HepG2 (cell line): ENCODE results near the gene TSACC. TPM values are rescaled to one million over a fixed set of nuclear protein-coding genes. Genes with fewer than 3 reads are reported as not detected.
"Not testable (repeated sequence)": the region's sequence is repeated elsewhere in the genome, so short reads cannot be mapped to it uniquely, and the experiment has no call there.

ENCODE experiments used
- ATAC-seq: fragments of 200-7000 bp; cut with Tn5 transposase; 3 replicates; pipeline ENCODE4 v1.9.1; 2020; ENCODE audit warnings: mild to moderate bottlenecking, moderate library complexity
- BruUV-seq: library from RNA; stranded (reverse); fragments of 400-500 nt; replicated peaks from 2 replicates; lab custom pipeline; 2021; lab: Mats Ljungman, UMichigan
- CTCF ChIA-PET: fragments of 300-600 bp; formaldehyde crosslinking; extraction: SDS; loops from one replicate; lab custom pipeline; 2021; ENCODE audit warnings: low total read pairs, inconsistent platforms, low intra/inter-chr PET ratio; lab: Yijun Ruan, JAX
- POLR2A ChIA-PET: fragments of 350-600 bp; sonication (Branson Sonifier 250); formaldehyde crosslinking; loops from one replicate; lab custom pipeline; 2020; ENCODE audit warnings: antibody characterized with exemption, inconsistent platforms; lab: Yijun Ruan, JAX
- DNase-seq: peaks from one replicate; pipeline ENCODE4 v3.0.0-alpha.2; 2015; ENCODE audit warnings: low spot score
- FAIRE-seq: peaks from 3 replicates; lab custom pipeline; 2011; peaks lifted over from hg19 to GRCh38; lab: Jason Lieb, UNC
- H2AFZ ChIP-seq: one replicate; pipeline ENCODE4 v1.6.1; 2011; ENCODE audit warnings: low read length, inconsistent platforms
- H3K27ac ChIP-seq: fragments of 300-600 bp; 3 replicates; pipeline ENCODE4 v1.8.0; 2011; ENCODE audit warnings: mixed run types, mild to moderate bottlenecking, mixed read lengths, low read length, inconsistent platforms; ENCODE audit not compliant: insufficient read depth; ENCODE audit errors: extremely low read length
- H3K27me3 ChIP-seq, 2 experiments: fragments of 200-600 bp in 1 of 2; 2 replicates in 1 of 2; 3 replicates in 1 of 2; pipeline versions ENCODE4 v1.6.0 to v1.8.0; 2011; ENCODE audit warnings: low read length in 2 of 2, mild to moderate bottlenecking in 2 of 2, moderate library complexity in 2 of 2, inconsistent platforms in 1 of 2; ENCODE audit not compliant: insufficient read depth in 2 of 2, control insufficient read depth in 1 of 2
- H3K36me3 ChIP-seq, 2 experiments: fragments of 200-600 bp in 1 of 2; replicated peaks in 1 of 2; 2 replicates in 1 of 2; 3 replicates in 1 of 2; pipeline versions ENCODE4 v1.5.1 to v1.8.0; 2011; ENCODE audit warnings: low read length in 2 of 2, inconsistent platforms in 1 of 2; ENCODE audit not compliant: insufficient read depth in 2 of 2, control insufficient read depth in 1 of 2
- H3K4me1 ChIP-seq: 2 replicates; pipeline ENCODE4 v1.5.1; 2012; ENCODE audit warnings: low read length, inconsistent platforms; ENCODE audit not compliant: insufficient read depth
- H3K4me2 ChIP-seq: 2 replicates; pipeline ENCODE4 v1.6.0; 2011; ENCODE audit warnings: low read depth, low read length, inconsistent platforms
- H3K4me3 ChIP-seq, 3 experiments: fragments of 200-600 bp in 1 of 3; sonication (generic), shearing (Covaris generic) in 1 of 3; replicated peaks in 1 of 3; 2 replicates each; pipeline ENCODE4 v1.5.1; 2011 to 2016; ENCODE audit warnings: low read length in 3 of 3, inconsistent platforms in 2 of 3, low read depth in 2 of 3, mild to moderate bottlenecking in 2 of 3, control low read depth in 1 of 3, mixed read lengths in 1 of 3; ENCODE audit not compliant: insufficient read depth in 1 of 3
- H3K79me2 ChIP-seq: one replicate; pipeline ENCODE4 v1.6.1; 2011; ENCODE audit warnings: low read length, inconsistent platforms; ENCODE audit not compliant: insufficient read depth
- H3K9ac ChIP-seq: 2 replicates; pipeline ENCODE4 v1.6.0; 2011; ENCODE audit warnings: mild to moderate bottlenecking, low read depth, low read length, inconsistent platforms; ENCODE audit not compliant: insufficient read depth
- H3K9me3 ChIP-seq: 2 replicates; pipeline ENCODE4 v1.5.1; 2012; ENCODE audit warnings: mild to moderate bottlenecking, low read length
- H4K20me1 ChIP-seq: 2 replicates; pipeline ENCODE4 v1.6.0; 2011; ENCODE audit warnings: inconsistent platforms, mild to moderate bottlenecking, low read length, moderate library complexity; ENCODE audit not compliant: insufficient read depth
- CBX2 ChIP-seq, 2 experiments: fragments of 200-600 bp in 1 of 2; sonication (generic); formaldehyde crosslinking in 1 of 2; IDR thresholded peaks; 2 replicates each; pipeline versions ENCODE4 v1.7.0 to v1.8.1; 2018 to 2022; ENCODE audit warnings: low read depth in 2 of 2, low read length in 1 of 2, mild to moderate bottlenecking in 1 of 2, missing genetic modification reagents in 1 of 2
- RFX3 ChIP-seq: IDR thresholded peaks from 2 replicates; pipeline ENCODE4 v1.6.1; 2016; ENCODE audit warnings: missing biosample characterization, missing genetic modification reagents
- U2AF2 ChIP-seq: fragments of 200-400 bp; formaldehyde crosslinking; IDR thresholded peaks from 2 replicates; pipeline ENCODE4 v1.6.1; 2017; ENCODE audit warnings: low read depth, mild to moderate bottlenecking, low read length
- ZNF230 ChIP-seq: sonication (generic); formaldehyde crosslinking; IDR thresholded peaks from 2 replicates; pipeline ENCODE4 v1.4.0; 2020; ENCODE audit warnings: mild to moderate bottlenecking, missing genetic modification reagents
- WGBS: methylation state at CpG from one replicate; pipeline ENCODE4 v1.1.6; 2017; ENCODE audit warnings: low lambda C conversion rate; 5-methylcytosine and 5-hydroxymethylcytosine counted together
- in situ Hi-C: cut with HindIII; loops from 2 replicates; pipeline ENCODE4 v1.10.0; 2017; ENCODE audit warnings: low pct_unique_long_range_greater_than_20kb; ENCODE audit not compliant: extremely low pct_ligation_motif_present
- intact Hi-C: fragments of 100-400 bp; cut with micrococcal nuclease; formaldehyde crosslinking; loops from one replicate; pipeline ENCODE4 v1.10.0; 2022; ENCODE audit not compliant: unreplicated experiment
- polyA plus RNA-seq, 8 experiments: library from polyadenylated mRNA; depleted of rRNA in 3 of 8; stranded (reverse) in 7 of 8; unstranded in 1 of 8; fragments of >200 nt; fragmentation: Illumina TruSeq in 4 of 8; extraction: Trizol in 4 of 8; gene quantifications; 2 replicates each; pipeline versions ENCODE4 v1.2.1 to v1.2.3, GENCODE V29; 2011 to 2016; ENCODE audit warnings: low read depth in 4 of 8, missing spikeins in 1 of 8, mixed read lengths in 1 of 8; ENCODE audit not compliant: insufficient read depth in 1 of 8
- total RNA-seq, 5 experiments: library from RNA; depleted of rRNA; stranded (reverse); fragments of >200 nt; fragmentation: Illumina TruSeq; extraction: Trizol; gene quantifications; 2 replicates each; pipeline ENCODE4 v1.2.3, GENCODE V29; 2016; ENCODE audit warnings: low read depth in 1 of 5

TSACC gene
- total and polyA plus RNA-seq, 2 of the 13 experiments (the other 11 are each of a cell fraction or from before 2014, with no cell fraction given): 1.5 to 2.6 TPM

- TF ChIP-seq RFX3 (CRISPR knock-in tag) (no peak), CBX2 (IDR thresholded peaks at IDR 0.05; ENCODE audit: low read depth, low read length) (no peak), CBX2 (CRISPR knock-in tag; IDR thresholded peaks at IDR 0.05; ENCODE audit: low read depth) (no peak), ZNF230 (no peak), U2AF2 (no peak)
- Histone ChIP-seq H3K79me2 (no peaks in the 10 kb centered on the region), H3K9me3 (no peaks in the 10 kb centered on the region), H3K36me3 (no peaks in the 10 kb centered on the region), H2AFZ (no peak overlapping the region), H3K4me1 (no peaks in the 10 kb centered on the region), H4K20me1 (no peaks in the 10 kb centered on the region), H3K27ac (no peak overlapping the region), H3K4me2 (no peak overlapping the region), H3K9ac (no peak overlapping the region), H3K4me3 (no peak overlapping the region), H3K27me3 (no peaks in the 10 kb centered on the region)
- DNase-seq (no peak), FAIRE-seq (no peak), ATAC-seq (no peak)
- WGBS: 80% methylated on average over 4 of the region's 4 CpGs
- ChIA-PET CTCF (no interaction called here), POLR2A (no interaction called here)
- in situ Hi-C loops: no loop called here
- BruUV-seq: no TSS peak
- intact Hi-C loops: no loop called here
Observed at GRCh38 chr1:156347331-156347730, 9.0 kb downstream of the TSACC start.

GRCh38 chr1:156352481-156352880 is 14.2 kb downstream of the TSACC start:
- POLR2A ChIA-PET, H3K9me3 ChIP-seq, H3K27ac ChIP-seq, H3K4me2 ChIP-seq, H3K4me3 ChIP-seq, H3K79me2 ChIP-seq, FAIRE-seq, H2AFZ ChIP-seq, DNase-seq, CTCF ChIA-PET, ATAC-seq, H4K20me1 ChIP-seq, BruUV-seq, H3K9ac ChIP-seq, H3K36me3 ChIP-seq, intact Hi-C loops, H3K27me3 ChIP-seq: not testable (repeated sequence)
- 85% methylated on average over 13 of the region's 13 CpGs for WGBS
- in situ Hi-C loops: loop anchor here (10.0 kb wide), 1 partner anchor 92 kb away; no protein-coding TSS in a partner anchor
- peaks cover 15% of the 10 kb centered on the region for H3K4me1 ChIP-seq
